Astrocyte (in vitro differentiated cells and primary cell): Measurements from ENCODE around the gene UTS2B.

Experiments
- CTCF ChIP-seq: IDR thresholded peaks from 2 replicates; pipeline ENCODE4 v1.5.1; 2011; ENCODE audit warnings: low read depth, mild to moderate bottlenecking, inconsistent platforms, low read length, moderate library complexity; ENCODE audit not compliant: insufficient read depth
- EZH2 ChIP-seq: IDR thresholded peaks from 2 replicates; pipeline ENCODE4 v1.6.1; 2012; ENCODE audit warnings: mild to moderate bottlenecking, low read length, inconsistent platforms; ENCODE audit not compliant: insufficient read depth

DNA sequence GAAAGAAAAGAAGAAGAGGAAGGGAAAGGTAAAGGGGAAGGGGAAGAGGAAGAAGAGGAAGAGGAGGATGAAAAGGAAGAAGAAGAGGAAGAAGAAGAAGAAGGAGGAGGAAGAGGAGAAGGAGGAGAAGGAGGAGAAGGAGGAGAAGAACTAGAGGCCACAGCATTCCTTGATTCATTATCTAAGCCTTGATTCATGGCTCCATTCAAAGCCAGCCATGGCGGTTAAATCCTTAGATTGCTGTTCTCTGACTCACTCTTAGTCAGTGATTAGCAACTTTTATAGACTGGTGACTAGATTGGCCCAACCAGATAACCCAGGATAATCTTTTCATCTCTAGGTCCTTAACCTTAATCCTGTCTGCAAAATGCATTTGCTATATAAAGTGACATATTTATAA, 83.7 kb downstream of the UTS2B start:
- TF ChIP-seq CTCF (no peak), EZH2 (no peak)
